ENCODE data around the gene PRKAR1B. TPM values are rescaled to one million over a fixed set of nuclear protein-coding genes. Genes with fewer than 3 reads are reported as not detected.

The PRKAR1B gene
- total RNA-seq, 2 donors from 2014 or later = 15.8 to 19.8 TPM

GRCh38 chr7:591856-592628 is 135.0 kb downstream of the PRKAR1B start:
- no peak for ATAC-seq
- DNase-seq = peak; percentile 13
- intact Hi-C loops (cut with DNase I) = no loop called here

DNA sequence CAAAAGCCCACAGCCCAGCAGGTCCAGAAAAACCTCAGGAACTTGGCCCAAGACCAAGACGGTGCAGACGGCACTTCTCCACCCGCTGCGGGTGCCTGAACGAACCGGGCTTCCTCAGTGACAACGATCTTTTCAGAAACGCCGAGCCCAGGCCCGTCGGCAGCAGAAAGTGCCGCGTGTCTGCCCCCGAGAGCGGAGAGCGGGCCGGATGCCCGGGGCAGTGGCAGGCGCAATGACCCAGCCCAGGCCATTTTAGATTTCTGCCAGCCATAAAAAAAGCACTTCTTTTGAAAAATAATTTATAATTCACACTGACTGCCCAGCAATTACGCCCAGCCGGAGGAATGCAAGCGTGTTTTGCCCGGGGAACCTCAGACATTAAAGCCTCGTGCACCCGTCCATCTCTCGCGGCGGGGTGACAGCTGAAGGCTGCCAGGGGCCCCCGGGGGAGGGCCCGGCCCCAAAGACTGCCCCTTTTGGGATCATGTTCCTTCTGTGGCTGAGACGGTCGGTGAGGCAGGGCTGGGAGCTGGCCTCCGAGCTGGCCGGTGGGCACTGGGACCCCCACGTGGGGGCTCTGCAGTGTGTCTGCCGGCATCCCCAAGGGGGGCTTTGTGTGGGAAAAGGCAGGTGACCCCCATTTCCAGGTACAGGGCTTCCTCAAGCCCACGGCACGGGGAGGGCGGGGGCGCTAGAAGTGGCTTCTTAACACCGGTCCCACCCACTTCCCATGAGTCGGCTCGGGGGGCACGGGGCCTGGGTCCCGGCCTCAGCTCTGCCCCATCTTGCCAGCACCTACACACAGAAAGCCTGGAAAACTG is 136.1 kb downstream of the PRKAR1B start:
- DNase-seq = peak; percentile 14
- intact Hi-C loops (cut with DNase I) = no loop called here
- peak; percentile 19 to 35 for ATAC-seq

- no peak for DNase-seq
- intact Hi-C loops (cut with DNase I) = no loop called here
Observed at GRCh38 chr7:589781-590575, 137.1 kb downstream of the PRKAR1B start.

DNA sequence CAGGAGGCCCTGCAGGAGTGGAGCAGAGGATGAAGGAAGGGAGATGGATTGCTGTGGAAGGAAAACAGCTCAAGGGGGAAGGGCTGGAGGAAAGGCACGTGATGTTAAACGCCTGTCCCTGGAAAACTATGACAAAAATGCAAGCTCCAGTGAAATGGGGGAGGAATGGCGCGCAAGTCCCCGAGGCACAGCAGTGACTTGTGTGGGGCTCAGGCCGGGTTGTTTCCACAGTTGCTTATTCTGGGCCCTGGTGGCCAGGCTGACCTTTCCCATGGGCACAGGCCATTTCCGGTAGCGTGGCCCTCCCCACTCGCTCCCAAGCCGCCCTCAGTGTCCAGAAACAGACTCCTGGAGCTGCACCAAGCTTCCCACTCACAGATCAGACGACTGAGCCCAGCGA is 139.3 kb downstream of the PRKAR1B start:
- ATAC-seq = peak; percentile 34 to 48
- intact Hi-C loops (cut with DNase I) = no loop called here
- no peak for DNase-seq

More at GRCh38 chr7:589781-590575, 137.1 kb downstream of the PRKAR1B start:
- ATAC-seq = no peak

- intact Hi-C loops (cut with DNase I) = no loop called here
- ATAC-seq (no peak), DNase-seq (no peak)
Observed at GRCh38 chr7:586494-586893, 140.6 kb downstream of the PRKAR1B start.

GRCh38 chr7:585873-586272 is 141.2 kb downstream of the PRKAR1B start:
- intact Hi-C loops (cut with DNase I) = no loop called here
- no peak for DNase-seq
- ATAC-seq = no peak

DNA sequence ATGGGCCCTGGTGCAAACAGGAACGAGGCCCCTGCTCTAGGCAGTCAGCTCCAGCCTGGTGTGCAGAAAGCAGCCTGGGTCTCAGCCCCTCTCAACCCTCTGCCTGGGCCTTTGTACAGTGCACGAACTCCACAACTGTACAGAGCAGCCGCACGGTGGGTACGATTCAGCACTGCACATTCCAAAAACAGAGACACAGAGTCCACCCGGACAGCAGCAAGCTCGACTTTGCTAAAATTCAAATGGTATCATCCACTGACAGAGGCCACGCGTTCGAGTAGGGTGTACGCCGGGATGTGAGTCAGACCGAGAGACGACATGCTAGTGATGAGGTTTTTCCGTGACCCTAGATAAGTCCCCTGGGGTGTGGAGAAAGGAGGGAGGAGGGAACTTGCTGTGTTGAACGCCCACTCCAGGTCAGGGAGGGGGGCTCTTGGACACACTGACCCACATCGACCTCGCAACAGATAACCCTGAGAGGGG is 141.8 kb downstream of the PRKAR1B start:
- DNase-seq = no peak
- no peak for ATAC-seq
- intact Hi-C loops (cut with DNase I) = no loop called here

GRCh38 chr7:584820-585219 is 142.3 kb downstream of the PRKAR1B start:
- no peak for DNase-seq
- no peak for ATAC-seq
- intact Hi-C loops (cut with DNase I) = no loop called here

DNA sequence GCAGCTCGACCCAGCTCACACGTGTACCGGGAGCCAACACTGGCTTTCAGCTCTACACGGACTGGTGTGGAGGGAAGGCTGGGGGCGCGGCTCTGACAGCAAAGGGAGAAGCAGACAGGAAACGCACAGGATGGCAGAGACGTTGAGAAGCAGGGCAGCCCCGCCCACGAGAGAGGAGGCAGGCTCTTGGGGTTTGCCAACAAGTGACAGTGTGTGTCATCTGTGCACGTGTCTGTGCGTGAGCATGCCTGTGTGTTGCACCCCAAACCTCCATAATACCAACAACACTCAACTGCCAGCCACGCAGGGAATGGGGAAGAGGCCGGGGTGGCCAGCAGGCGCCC is 143.0 kb downstream of the PRKAR1B start:
- DNase-seq = no peak
- ATAC-seq = peak in 1 of 2 donors; percentile 48
- intact Hi-C loops (cut with DNase I) = no loop called here

GRCh38 chr7:583410-584121 is 143.5 kb downstream of the PRKAR1B start:
- intact Hi-C loops (cut with DNase I) = no loop called here
- ATAC-seq (no peak), DNase-seq (no peak)

DNA sequence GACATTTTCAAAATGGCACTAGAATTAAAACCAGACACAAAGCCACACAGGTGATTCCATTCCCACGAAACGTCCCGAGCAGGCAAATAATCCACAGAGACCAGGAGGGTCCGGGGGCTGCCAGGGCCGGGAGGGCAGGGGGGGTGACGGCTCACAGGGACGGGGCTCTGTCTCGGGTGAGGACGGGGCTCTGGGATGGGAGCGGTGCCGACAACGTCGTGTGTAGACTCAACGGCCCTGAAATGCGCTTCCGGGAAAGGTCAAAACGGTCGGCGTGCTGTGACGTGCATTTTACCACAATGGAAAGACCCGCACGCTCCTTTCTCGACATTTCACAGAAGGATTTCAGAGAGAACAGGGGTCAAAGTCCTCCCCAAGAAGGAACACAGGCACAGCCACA is 144.2 kb downstream of the PRKAR1B start:
- DNase-seq (no peak), ATAC-seq (no peak)
- intact Hi-C loops (cut with DNase I) = no loop called here

GRCh38 chr7:582081-582835 is 144.8 kb downstream of the PRKAR1B start:
- no peak for DNase-seq
- no peak for ATAC-seq
- intact Hi-C loops (cut with DNase I) = no loop called here

GRCh38 chr7:578386-578785 is 148.7 kb downstream of the PRKAR1B start:
- no peak for ATAC-seq
- intact Hi-C loops (cut with DNase I) = no loop called here
- DNase-seq = no peak

- no peak for DNase-seq
- intact Hi-C loops (cut with DNase I) = no loop called here
- ATAC-seq = no peak
Observed at GRCh38 chr7:577741-578370, 149.2 kb downstream of the PRKAR1B start.

GRCh38 chr7:577278-577665 is 149.8 kb downstream of the PRKAR1B start:
- intact Hi-C loops (cut with DNase I) = no loop called here
- no peak for ATAC-seq
- no peak for DNase-seq

- DNase-seq (no peak), ATAC-seq (no peak)
- intact Hi-C loops (cut with DNase I) = no loop called here
Observed at GRCh38 chr7:576524-577277, 150.4 kb downstream of the PRKAR1B start.

Measured in left cardiac atrium (tissue), 4 donors.